Breast epithelium (tissue), 3 donors: ENCODE results near the gene MMRN1.

Experiments used
- POLR2A ChIP-seq: fragments of 450-650 bp; IDR thresholded peaks from one replicate; pipeline ENCODE4 v1.6.1; 2016; ENCODE audit warnings: antibody characterized with exemption, mild to moderate bottlenecking, moderate library complexity
- TF ChIP-seq, protein P1 (sequence below), 3 donors: fragments of 450-650 bp; IDR thresholded peaks; one replicate each; pipeline ENCODE4 v1.5.1; 2016 to 2017; ENCODE audit warnings: antibody characterized with exemption in 3 of 3, mild to moderate bottlenecking in 3 of 3, moderate library complexity in 3 of 3

DNA sequence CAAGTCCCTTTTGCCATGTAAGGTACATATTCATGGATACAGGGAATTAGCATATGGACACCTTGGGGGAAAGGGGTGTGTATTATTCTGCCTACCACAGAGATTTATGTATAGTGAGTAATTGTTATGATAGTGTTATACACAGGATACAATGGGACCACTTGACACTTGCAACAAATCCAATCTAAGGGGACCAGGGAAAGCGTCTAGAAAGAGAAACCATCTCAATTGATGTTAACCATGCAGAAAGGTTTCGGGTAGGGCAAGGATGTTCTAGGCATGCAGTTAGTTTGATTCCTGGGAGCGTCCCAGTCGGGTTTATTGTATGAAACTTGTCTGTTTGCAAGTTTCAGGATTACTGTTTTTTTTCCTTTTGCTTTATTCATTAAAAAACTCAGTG is 34.2 kb downstream of the MMRN1 start:
- TF ChIP-seq, protein P1, sequence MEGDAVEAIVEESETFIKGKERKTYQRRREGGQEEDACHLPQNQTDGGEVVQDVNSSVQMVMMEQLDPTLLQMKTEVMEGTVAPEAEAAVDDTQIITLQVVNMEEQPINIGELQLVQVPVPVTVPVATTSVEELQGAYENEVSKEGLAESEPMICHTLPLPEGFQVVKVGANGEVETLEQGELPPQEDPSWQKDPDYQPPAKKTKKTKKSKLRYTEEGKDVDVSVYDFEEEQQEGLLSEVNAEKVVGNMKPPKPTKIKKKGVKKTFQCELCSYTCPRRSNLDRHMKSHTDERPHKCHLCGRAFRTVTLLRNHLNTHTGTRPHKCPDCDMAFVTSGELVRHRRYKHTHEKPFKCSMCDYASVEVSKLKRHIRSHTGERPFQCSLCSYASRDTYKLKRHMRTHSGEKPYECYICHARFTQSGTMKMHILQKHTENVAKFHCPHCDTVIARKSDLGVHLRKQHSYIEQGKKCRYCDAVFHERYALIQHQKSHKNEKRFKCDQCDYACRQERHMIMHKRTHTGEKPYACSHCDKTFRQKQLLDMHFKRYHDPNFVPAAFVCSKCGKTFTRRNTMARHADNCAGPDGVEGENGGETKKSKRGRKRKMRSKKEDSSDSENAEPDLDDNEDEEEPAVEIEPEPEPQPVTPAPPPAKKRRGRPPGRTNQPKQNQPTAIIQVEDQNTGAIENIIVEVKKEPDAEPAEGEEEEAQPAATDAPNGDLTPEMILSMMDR (IDR thresholded peaks at IDR 0.05): no peak
- no peak for TF ChIP-seq POLR2A
